HEK293 (cell line): Measurements from ENCODE around the gene SACS.

Experiments
- CTCF ChIA-PET: fragments of 350-600 bp; formaldehyde crosslinking; extraction: SDS; loops from one replicate; lab custom pipeline; 2021; ENCODE audit warnings: antibody characterized with exemption; lab: Yijun Ruan, JAX
- POLR2A ChIA-PET: fragments of 300-600 bp; formaldehyde crosslinking; extraction: SDS; loops from one replicate; lab custom pipeline; 2020; ENCODE audit warnings: antibody characterized with exemption, inconsistent platforms; lab: Yijun Ruan, JAX
- H3K27ac ChIP-seq: fragments of 200-500 bp; sonication (Bioruptor generic); 2 replicates; pipeline ENCODE4 v1.5.1; 2014; ENCODE audit warnings: low read depth, low read length, control low read depth, inconsistent platforms; ENCODE audit errors: extremely low read depth
- H3K36me3 ChIP-seq, 2 experiments: fragments of 200-500 bp in 1 of 2; sonication (Bioruptor generic) in 1 of 2; 1 replicate in 1 of 2; 2 replicates in 1 of 2; pipeline ENCODE4 v1.5.1; 2014 to 2017; ENCODE audit warnings: inconsistent platforms in 2 of 2, low read length in 2 of 2; ENCODE audit not compliant: control insufficient read depth in 2 of 2, insufficient read depth in 1 of 2
- H3K4me1 ChIP-seq: fragments of 200-500 bp; sonication (Bioruptor generic); 2 replicates; pipeline ENCODE4 v1.5.1; 2014; ENCODE audit warnings: mild to moderate bottlenecking, low read length, inconsistent platforms; ENCODE audit not compliant: control insufficient read depth, insufficient read depth
- H3K4me3 ChIP-seq: 2 replicates; pipeline ENCODE4 v1.5.1; 2011; ENCODE audit warnings: low read depth, mild to moderate bottlenecking, control low read depth, low read length, moderate library complexity
- H3K9me3 ChIP-seq: fragments of 200-500 bp; sonication (Bioruptor generic); 2 replicates; pipeline ENCODE4 v1.5.1; 2014; ENCODE audit warnings: low read depth, low read length, inconsistent platforms; ENCODE audit not compliant: control insufficient read depth, insufficient read depth
- GLI4 ChIP-seq: fragments of 450-650 bp; formaldehyde crosslinking; IDR thresholded peaks from 2 replicates; pipeline ENCODE4 v1.5.1; 2016; ENCODE audit warnings: missing biosample characterization, missing genetic modification characterization
- GLIS1 ChIP-seq: fragments of 450-650 bp; formaldehyde crosslinking; IDR thresholded peaks from 2 replicates; pipeline ENCODE4 v1.5.1; 2016; ENCODE audit warnings: missing biosample characterization, missing genetic modification characterization
- KLF1 ChIP-seq: fragments of 450-650 bp; formaldehyde crosslinking; IDR thresholded peaks from 2 replicates; pipeline ENCODE4 v1.5.1; 2016; ENCODE audit warnings: missing biosample characterization, missing genetic modification characterization
- KLF7 ChIP-seq: fragments of 450-650 bp; formaldehyde crosslinking; IDR thresholded peaks from 2 replicates; pipeline ENCODE4 v1.5.1; 2016; ENCODE audit warnings: missing biosample characterization, missing genetic modification characterization, borderline replicate concordance
- KLF9 ChIP-seq: fragments of 450-650 bp; formaldehyde crosslinking; IDR thresholded peaks from 2 replicates; pipeline ENCODE4 v1.5.1; 2016; ENCODE audit warnings: missing biosample characterization, missing genetic modification characterization, low read depth
- PRDM10 ChIP-seq: fragments of 450-650 bp; formaldehyde crosslinking; IDR thresholded peaks from 2 replicates; pipeline ENCODE4 v1.5.1; 2016; ENCODE audit warnings: missing biosample characterization, missing genetic modification characterization
- TRIM28 ChIP-seq: IDR thresholded peaks from 2 replicates; pipeline ENCODE4 v1.6.1; 2011; ENCODE audit warnings: low read length, control low read depth, borderline replicate concordance
- ZIC2 ChIP-seq: fragments of 450-650 bp; formaldehyde crosslinking; IDR thresholded peaks from 2 replicates; pipeline ENCODE4 v1.5.1; 2016; ENCODE audit warnings: missing biosample characterization, missing genetic modification characterization
- ZNF174 ChIP-seq: fragments of 450-650 bp; formaldehyde crosslinking; IDR thresholded peaks from 2 replicates; pipeline ENCODE4 v1.5.0; 2017; ENCODE audit warnings: missing biosample characterization, mild to moderate bottlenecking, missing genetic modification characterization
- ZNF23 ChIP-seq: fragments of 450-650 bp; formaldehyde crosslinking; IDR thresholded peaks from 2 replicates; pipeline ENCODE4 v1.5.1; 2016; ENCODE audit warnings: missing biosample characterization, missing genetic modification characterization, borderline replicate concordance
- ZNF311 ChIP-seq: fragments of 450-650 bp; formaldehyde crosslinking; IDR thresholded peaks from 2 replicates; pipeline ENCODE4 v1.5.1; 2017; ENCODE audit warnings: missing biosample characterization, missing genetic modification characterization, borderline replicate concordance
- ZNF394 ChIP-seq: fragments of 450-650 bp; formaldehyde crosslinking; IDR thresholded peaks from 2 replicates; pipeline ENCODE4 v1.5.1; 2016; ENCODE audit warnings: missing biosample characterization, missing genetic modification characterization, mild to moderate bottlenecking, moderate library complexity, borderline replicate concordance
- ZNF398 ChIP-seq: fragments of 450-650 bp; formaldehyde crosslinking; IDR thresholded peaks from 2 replicates; pipeline ENCODE4 v1.5.1; 2017; ENCODE audit warnings: missing biosample characterization, missing genetic modification characterization
- ZNF404 ChIP-seq: fragments of 450-650 bp; formaldehyde crosslinking; IDR thresholded peaks from 2 replicates; pipeline ENCODE4 v1.5.1; 2017; ENCODE audit warnings: missing biosample characterization, missing genetic modification characterization
- ZNF423 ChIP-seq: fragments of 450-650 bp; formaldehyde crosslinking; IDR thresholded peaks from 2 replicates; pipeline ENCODE4 v1.5.1; 2016; ENCODE audit warnings: missing biosample characterization, missing genetic modification characterization
- ZNF48 ChIP-seq: fragments of 450-650 bp; formaldehyde crosslinking; IDR thresholded peaks from 2 replicates; pipeline ENCODE4 v1.5.1; 2016; ENCODE audit warnings: missing biosample characterization, missing genetic modification characterization
- ZNF488 ChIP-seq: fragments of 450-650 bp; formaldehyde crosslinking; IDR thresholded peaks from 2 replicates; pipeline ENCODE4 v1.5.1; 2016; ENCODE audit warnings: missing biosample characterization, missing genetic modification characterization
- ZNF513 ChIP-seq: fragments of 450-650 bp; IDR thresholded peaks from 2 replicates; pipeline ENCODE4 v1.5.1; 2018; ENCODE audit warnings: missing biosample characterization, missing genetic modification characterization
- ZNF560 ChIP-seq: fragments of 450-650 bp; formaldehyde crosslinking; IDR thresholded peaks from 2 replicates; pipeline ENCODE4 v1.5.1; 2017; ENCODE audit warnings: missing biosample characterization, missing genetic modification characterization, borderline replicate concordance
- ZNF776 ChIP-seq: fragments of 450-650 bp; formaldehyde crosslinking; IDR thresholded peaks from 2 replicates; pipeline ENCODE4 v1.5.0; 2017; ENCODE audit warnings: missing biosample characterization, missing genetic modification characterization, borderline replicate concordance
- ZNF777 ChIP-seq: fragments of 450-650 bp; formaldehyde crosslinking; IDR thresholded peaks from 2 replicates; pipeline ENCODE4 v1.5.1; 2017; ENCODE audit warnings: missing biosample characterization, missing genetic modification characterization, borderline replicate concordance
- ZSCAN4 ChIP-seq: fragments of 450-650 bp; formaldehyde crosslinking; IDR thresholded peaks from 2 replicates; pipeline ENCODE4 v1.5.1; 2017; ENCODE audit warnings: missing biosample characterization, missing genetic modification characterization

Gene SACS

GRCh38 chr13:23386533-23386932, 47.0 kb downstream of the SACS start (continued):
- TF ChIP-seq ZNF488 (tag by site-specific recombination) (no peak), ZNF394 (tag by site-specific recombination) (no peak), ZSCAN4 (tag by site-specific recombination) (no peak), ZNF777 (tag by site-specific recombination) (no peak), ZNF398 (tag by site-specific recombination) (no peak)

GRCh38 chr13:23385931-23386330, 47.6 kb downstream of the SACS start:
- no peaks in the 10 kb centered on the region for H3K36me3 ChIP-seq
- H3K4me1 ChIP-seq = no peaks in the 10 kb centered on the region
- POLR2A ChIA-PET = interaction anchor here (0.5 to 0.6 kb wide), 2 partner anchors 38 to 530 kb away, joined by 3 to 4 read pairs; no protein-coding TSS in a partner anchor
- H3K27ac ChIP-seq = no peak overlapping the region
- CTCF ChIA-PET = interaction anchor here (0.6 kb wide), 1 partner anchor 76 kb away, joined by 4 read pairs; no protein-coding TSS in a partner anchor
- no peaks in the 10 kb centered on the region for H3K9me3 ChIP-seq
- H3K4me3 ChIP-seq = no peak overlapping the region
- no peak for TF ChIP-seq ZNF776 (tag by site-specific recombination)

- Histone ChIP-seq H3K36me3 (no peaks in the 10 kb centered on the region), H3K4me3 (no peak overlapping the region), H3K9me3 (no peaks in the 10 kb centered on the region), H3K27ac (no peak overlapping the region), H3K4me1 (no peaks in the 10 kb centered on the region)
- TF ChIP-seq ZIC2 (tag by site-specific recombination) (no peak), ZNF23 (no peak), ZNF174 (tag by site-specific recombination) (no peak), ZNF560 (no peak), ZNF513 (tag by site-specific recombination) (no peak)
- ChIA-PET POLR2A (no interaction called here), CTCF (no interaction called here)
These were observed 49.4 kb downstream of the SACS start for GRCh38 chr13:23384111-23384510.

- no peaks in the 10 kb centered on the region for H3K4me1 ChIP-seq
- POLR2A ChIA-PET = no interaction called here
- CTCF ChIA-PET = no interaction called here
- TF ChIP-seq KLF1 (tag by site-specific recombination) (no peak), ZNF311 (tag by site-specific recombination) (no peak), KLF9 (tag by site-specific recombination) (no peak), GLIS1 (no peak), ZNF48 (no peak), TRIM28 (no peak), ZNF404 (tag by site-specific recombination) (no peak), PRDM10 (no peak), KLF7 (tag by site-specific recombination) (no peak), ZNF423 (tag by site-specific recombination) (no peak), GLI4 (tag by site-specific recombination) (no peak)
These were observed 50.4 kb downstream of the SACS start for GRCh38 chr13:23383151-23383550.

More at GRCh38 chr13:23383151-23383550, 50.4 kb downstream of the SACS start:
- H3K4me3 ChIP-seq = no peak overlapping the region
- no peaks in the 10 kb centered on the region for H3K9me3 ChIP-seq
- H3K27ac ChIP-seq = no peak overlapping the region
- H3K36me3 ChIP-seq = no peaks in the 10 kb centered on the region
